Mesothelial cell of epicardium (in vitro differentiated cells): Measurements from ENCODE around the gene HTR3D. TPM values are rescaled to one million over a fixed set of nuclear protein-coding genes. Genes with fewer than 3 reads are reported as not detected.

ENCODE experiments used
- DNase-seq, 2 experiments: peaks; one replicate each; pipeline ENCODE4 v3.0.0; 2021; ENCODE audit warnings: low spot score in 2 of 2; ENCODE audit not compliant: unreplicated experiment in 2 of 2
- H3K27ac Mint-ChIP-seq: 2 replicates; pipeline ENCODE4 v1.8.0; 2021; ENCODE audit warnings: mixed read lengths
- H3K27me3 Mint-ChIP-seq: 2 replicates; pipeline ENCODE4 v1.8.0; 2021; ENCODE audit warnings: low read depth, mixed read lengths
- H3K36me3 Mint-ChIP-seq: 2 replicates; pipeline ENCODE4 v1.8.0; 2021; ENCODE audit warnings: mixed read lengths
- H3K4me1 Mint-ChIP-seq: 2 replicates; pipeline ENCODE4 v1.8.0; 2021; ENCODE audit warnings: mixed read lengths
- H3K4me3 Mint-ChIP-seq: 2 replicates; pipeline ENCODE4 v1.8.0; 2021; ENCODE audit warnings: mild to moderate bottlenecking, moderate library complexity, mixed read lengths
- H3K9me3 Mint-ChIP-seq: 2 replicates; pipeline ENCODE4 v1.8.0; 2021; ENCODE audit warnings: mixed read lengths
- total RNA-seq: library from RNA; stranded (reverse); gene quantifications from 3 replicates; pipeline ENCODE4 v1.2.1, GENCODE V29; 2021
- TF ChIP-seq, protein P1 (sequence below): fragments of 200-600 bp; sonication (generic); IDR thresholded peaks from one replicate; pipeline ENCODE4 v1.5.0; 2021; ENCODE audit warnings: antibody characterized with exemption; ENCODE audit not compliant: unreplicated experiment

HTR3D gene
- total RNA-seq, 1 donor from 2014 or later, result not detected

- DNase-seq, result no peak
- H3K9me3 Mint-ChIP-seq, result peaks cover 9% of the 10 kb centered on the region
- no peak overlapping the region for H3K27ac Mint-ChIP-seq
Measured at GRCh38 chr3:184081116-184081830, 49.7 kb downstream of the HTR3D start.

DNA sequence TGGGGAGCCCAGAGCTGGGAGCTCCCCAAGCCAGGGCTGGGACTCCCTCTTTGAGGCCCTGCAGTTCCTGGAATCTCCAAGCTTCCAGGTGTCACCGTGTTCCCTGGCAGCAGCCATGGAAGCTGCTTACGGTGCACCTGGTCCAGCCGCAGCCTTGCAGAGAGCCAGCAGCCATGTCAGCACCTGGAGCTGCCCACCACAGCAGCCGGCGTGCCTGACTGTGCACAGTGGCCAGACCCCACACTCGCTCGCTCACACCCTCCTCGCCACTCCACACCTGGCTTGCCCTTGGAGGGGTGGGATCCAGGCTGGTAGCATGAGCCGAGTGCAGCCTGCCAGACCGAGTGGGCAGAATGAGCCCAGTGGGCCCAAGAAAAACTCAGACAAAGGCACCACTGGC is 50.5 kb downstream of the HTR3D start:
- Mint-ChIP-seq H3K4me1 (peaks cover 4% of the 10 kb centered on the region), H3K36me3 (no peaks in the 10 kb centered on the region), H3K27me3 (no peaks in the 10 kb centered on the region), H3K27ac (no peak overlapping the region), H3K9me3 (peaks cover 9% of the 10 kb centered on the region), H3K4me3 (no peak overlapping the region)
- TF ChIP-seq, protein P1, sequence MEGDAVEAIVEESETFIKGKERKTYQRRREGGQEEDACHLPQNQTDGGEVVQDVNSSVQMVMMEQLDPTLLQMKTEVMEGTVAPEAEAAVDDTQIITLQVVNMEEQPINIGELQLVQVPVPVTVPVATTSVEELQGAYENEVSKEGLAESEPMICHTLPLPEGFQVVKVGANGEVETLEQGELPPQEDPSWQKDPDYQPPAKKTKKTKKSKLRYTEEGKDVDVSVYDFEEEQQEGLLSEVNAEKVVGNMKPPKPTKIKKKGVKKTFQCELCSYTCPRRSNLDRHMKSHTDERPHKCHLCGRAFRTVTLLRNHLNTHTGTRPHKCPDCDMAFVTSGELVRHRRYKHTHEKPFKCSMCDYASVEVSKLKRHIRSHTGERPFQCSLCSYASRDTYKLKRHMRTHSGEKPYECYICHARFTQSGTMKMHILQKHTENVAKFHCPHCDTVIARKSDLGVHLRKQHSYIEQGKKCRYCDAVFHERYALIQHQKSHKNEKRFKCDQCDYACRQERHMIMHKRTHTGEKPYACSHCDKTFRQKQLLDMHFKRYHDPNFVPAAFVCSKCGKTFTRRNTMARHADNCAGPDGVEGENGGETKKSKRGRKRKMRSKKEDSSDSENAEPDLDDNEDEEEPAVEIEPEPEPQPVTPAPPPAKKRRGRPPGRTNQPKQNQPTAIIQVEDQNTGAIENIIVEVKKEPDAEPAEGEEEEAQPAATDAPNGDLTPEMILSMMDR, result no peak
- no peak for DNase-seq

More at GRCh38 chr3:184081116-184081830, 49.7 kb downstream of the HTR3D start:
- TF ChIP-seq, protein P1, result no peak
- H3K36me3 Mint-ChIP-seq, result no peaks in the 10 kb centered on the region
- peaks cover 4% of the 10 kb centered on the region for H3K4me1 Mint-ChIP-seq
- no peak overlapping the region for H3K4me3 Mint-ChIP-seq
- H3K27me3 Mint-ChIP-seq, result no peaks in the 10 kb centered on the region

DNA sequence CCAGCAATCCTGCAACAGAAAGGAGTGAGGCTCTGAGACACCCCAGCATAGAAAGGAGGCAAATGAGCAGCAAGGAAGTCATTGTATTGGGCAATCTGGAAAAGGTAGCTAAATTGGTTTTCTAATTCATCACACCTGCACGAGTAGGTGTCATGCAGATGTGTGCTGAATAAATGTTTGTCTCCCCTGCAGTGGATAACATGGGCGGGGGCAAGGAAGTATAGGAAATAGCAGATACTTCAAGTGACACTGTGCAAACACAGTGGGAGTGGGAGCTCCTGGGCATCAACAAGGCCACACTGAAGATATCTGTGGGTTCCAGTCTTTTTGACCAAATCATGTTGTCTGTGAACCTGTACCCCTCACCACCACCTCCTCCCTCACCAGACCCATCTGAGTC is 50.9 kb downstream of the HTR3D start:
- no peaks in the 10 kb centered on the region for H3K36me3 Mint-ChIP-seq
- H3K27me3 Mint-ChIP-seq, result no peaks in the 10 kb centered on the region
- peaks cover 4% of the 10 kb centered on the region for H3K4me1 Mint-ChIP-seq
- no peak overlapping the region for H3K27ac Mint-ChIP-seq
- TF ChIP-seq, protein P1, result no peak
- H3K4me3 Mint-ChIP-seq, result no peak overlapping the region
- no peak for DNase-seq
- H3K9me3 Mint-ChIP-seq, result peaks cover 9% of the 10 kb centered on the region

GRCh38 chr3:184085389-184085852 is 53.9 kb downstream of the HTR3D start:
- TF ChIP-seq, protein P1, result no peak
- Mint-ChIP-seq H3K27ac (peak overlapping the region; percentile 57), H3K27me3 (no peaks in the 10 kb centered on the region), H3K36me3 (no peaks in the 10 kb centered on the region), H3K4me1 (peaks cover 4% of the 10 kb centered on the region), H3K4me3 (no peak overlapping the region), H3K9me3 (peaks cover 9% of the 10 kb centered on the region)
- no peak for DNase-seq

Other genes with a start within 250 kb of the HTR3D start
- gene MAP6D1, start 206.2 kb upstream of the HTR3D start, total RNA-seq, result 4.4 to 6.4 TPM (median 5.3 TPM) in 3 replicates
- gene PARL, start 146.9 kb upstream of the HTR3D start, total RNA-seq, result 47.8 to 57.4 TPM (median 50.5 TPM) in 3 replicates
- 60.4 to 63.4 TPM (median 62.3 TPM) in 3 replicates for gene ABCC5, start 13.9 kb upstream of the HTR3D start, total RNA-seq
- gene HTR3C, start 21.3 kb downstream of the HTR3D start, total RNA-seq, result not detected in 3 replicates
- gene HTR3E, start 65.3 kb downstream of the HTR3D start, total RNA-seq, result not detected in 3 replicates
- 38.2 to 42.2 TPM (median 39.0 TPM) in 3 replicates for gene EIF2B5, start 103.6 kb downstream of the HTR3D start, total RNA-seq
- 158 to 162 TPM (median 159 TPM) in 3 replicates for gene DVL3, start 123.6 kb downstream of the HTR3D start, total RNA-seq
- 247 to 261 TPM (median 254 TPM) in 3 replicates for gene AP2M1, start 143.1 kb downstream of the HTR3D start, total RNA-seq
- gene ABCF3, start 154.5 kb downstream of the HTR3D start, total RNA-seq, result 65.7 to 67.9 TPM (median 67.8 TPM) in 3 replicates
- gene VWA5B2, start 197.8 kb downstream of the HTR3D start, total RNA-seq, result 0.36 to 1.1 TPM (median 0.78 TPM) in 3 replicates
- gene ALG3, start 217.2 kb downstream of the HTR3D start, total RNA-seq, result 36.0 to 40.9 TPM (median 36.6 TPM) in 3 replicates
- 3.8 to 4.9 TPM (median 4.2 TPM) in 3 replicates for gene EEF1AKMT4, start 217.9 kb downstream of the HTR3D start, total RNA-seq
- gene CAMK2N2, start 229.8 kb downstream of the HTR3D start, total RNA-seq, result 0.16 TPM in 2 of 3 replicates, not detected in the other
- gene ECE2, start 244.3 kb downstream of the HTR3D start, total RNA-seq, result not detected in 3 replicates